GM18526 (cell line): ENCODE results near the gene AP1AR.

ENCODE experiments used
- POLR2A ChIP-seq: IDR thresholded peaks from 3 replicates; pipeline ENCODE4 v1.6.1; 2011; ENCODE audit not compliant: insufficient read length; ENCODE audit errors: extremely low read depth

Gene AP1AR

DNA sequence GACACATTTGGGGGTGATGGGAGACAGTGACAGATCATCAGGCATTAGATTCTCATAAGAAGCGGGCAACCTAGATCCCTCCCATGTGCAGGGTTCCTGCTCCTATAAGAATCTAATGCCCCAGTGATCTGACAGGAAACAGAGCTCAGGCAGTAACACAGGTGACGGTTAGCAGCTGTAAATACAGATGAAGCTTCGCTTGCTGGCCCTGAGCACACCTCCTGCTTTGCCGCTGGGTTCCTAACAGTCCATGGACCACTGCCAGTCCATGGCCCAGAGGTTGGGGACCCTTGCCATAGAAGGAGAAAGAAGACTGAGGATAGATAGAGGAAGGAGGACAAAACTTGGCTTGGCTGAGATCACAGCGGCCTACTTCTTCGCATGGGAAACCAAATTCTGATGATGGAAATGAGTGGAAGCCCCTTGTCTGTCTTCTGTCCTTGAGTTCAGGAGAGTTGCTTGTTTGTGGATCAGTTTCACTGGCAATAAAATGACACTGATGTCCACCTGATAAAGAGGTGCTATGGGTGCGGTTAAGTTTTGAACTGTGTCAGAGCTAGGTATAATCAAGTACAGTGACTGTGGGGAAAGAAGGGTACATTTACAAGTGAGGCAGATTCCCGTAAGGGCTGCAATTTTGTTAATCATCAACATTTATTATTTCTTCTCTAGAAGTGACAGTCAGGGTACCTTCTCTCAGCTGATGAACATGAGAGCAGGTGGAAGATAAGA, 55.8 kb downstream of the AP1AR start:
- TF ChIP-seq POLR2A = peak; percentile 51

- no peak for TF ChIP-seq POLR2A
Measured at GRCh38 chr4:112288455-112288854, 56.9 kb downstream of the AP1AR start.

DNA sequence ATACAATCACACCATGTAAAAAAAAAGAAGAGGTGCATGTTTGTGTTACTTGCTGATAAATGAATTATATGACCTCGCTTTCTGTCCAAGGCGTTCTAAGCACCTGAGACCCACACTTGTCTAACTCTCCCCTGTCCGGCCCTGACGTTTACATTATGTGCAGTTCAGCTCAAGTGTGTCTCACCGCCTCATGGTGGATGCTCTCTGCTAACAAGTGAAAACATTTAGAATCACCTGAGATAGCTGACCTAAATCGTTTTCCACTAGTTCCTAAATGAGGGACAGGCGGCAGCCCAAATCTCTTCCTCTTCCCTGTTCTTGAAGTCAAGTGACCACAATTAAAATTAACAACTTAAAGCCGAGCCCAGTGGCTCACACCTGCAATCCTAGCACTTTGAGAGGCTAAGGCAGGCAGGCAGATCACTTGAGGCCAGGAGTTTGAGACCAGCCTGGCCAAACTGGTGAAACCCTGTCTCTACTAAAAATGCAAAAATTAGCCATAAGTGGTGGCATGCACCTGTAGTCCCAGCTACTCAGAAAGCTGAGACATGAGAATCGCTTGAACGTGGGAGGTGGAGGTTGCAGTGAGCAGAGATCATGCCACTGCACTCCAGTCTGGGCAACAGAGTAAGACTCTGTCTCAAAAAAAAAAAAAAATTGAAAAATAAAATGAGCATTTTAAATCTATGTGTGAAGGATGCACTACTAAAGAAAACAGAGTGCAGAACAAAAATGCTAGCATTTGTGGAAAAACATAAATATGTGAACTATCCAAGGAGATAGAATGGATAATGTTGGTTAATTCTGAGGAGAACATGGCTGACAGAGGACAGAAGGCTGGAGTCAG, 58.0 kb downstream of the AP1AR start:
- no peak for TF ChIP-seq POLR2A

DNA sequence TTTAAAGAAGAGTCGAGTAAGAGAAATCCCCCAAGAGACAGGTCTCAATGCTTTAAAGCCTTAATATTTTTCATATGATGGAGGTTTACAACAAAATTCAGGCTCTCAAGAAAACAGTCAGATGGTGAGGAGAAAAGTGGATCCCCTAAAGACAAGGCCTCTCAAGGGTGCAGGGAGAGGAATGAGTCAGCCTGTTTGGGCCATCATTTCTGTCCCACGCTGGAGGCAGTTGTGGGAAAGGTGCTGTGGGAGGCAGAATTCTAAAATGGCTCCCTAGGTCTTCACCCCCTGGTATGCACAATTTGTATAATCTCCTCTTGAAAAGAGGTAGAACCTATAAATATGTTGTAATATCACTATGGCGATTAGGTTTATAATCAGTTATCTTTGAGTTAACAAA, 58.8 kb downstream of the AP1AR start:
- no peak for TF ChIP-seq POLR2A

- TF ChIP-seq POLR2A = no peak
Measured at GRCh38 chr4:112296949-112297880, 65.6 kb downstream of the AP1AR start, which contains the start of gene ALPK1. Gene ALPK1, plus strand, starts transcription at chr4:112297369.

DNA sequence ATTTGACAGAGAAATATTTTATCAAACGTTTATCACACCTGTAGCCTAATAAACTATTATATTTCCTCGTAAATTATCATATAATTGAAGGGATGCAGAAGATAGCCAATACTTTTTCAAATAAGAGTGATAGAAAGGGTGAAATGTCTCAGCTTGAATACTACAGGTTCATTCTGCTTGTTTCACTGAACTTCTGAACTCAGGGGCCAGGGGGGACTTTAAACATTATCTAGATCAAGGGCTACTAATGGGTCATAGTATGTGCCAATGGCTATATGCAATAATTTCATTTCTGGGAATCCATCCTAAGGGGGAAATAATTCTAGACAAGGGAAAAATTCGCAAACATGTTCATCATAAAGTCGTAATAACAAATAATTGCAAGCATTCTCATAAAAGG, 68.1 kb downstream of the AP1AR start:
- TF ChIP-seq POLR2A = no peak

GRCh38 chr4:112302320-112303274, 71.0 kb downstream of the AP1AR start:
- TF ChIP-seq POLR2A = no peak

DNA sequence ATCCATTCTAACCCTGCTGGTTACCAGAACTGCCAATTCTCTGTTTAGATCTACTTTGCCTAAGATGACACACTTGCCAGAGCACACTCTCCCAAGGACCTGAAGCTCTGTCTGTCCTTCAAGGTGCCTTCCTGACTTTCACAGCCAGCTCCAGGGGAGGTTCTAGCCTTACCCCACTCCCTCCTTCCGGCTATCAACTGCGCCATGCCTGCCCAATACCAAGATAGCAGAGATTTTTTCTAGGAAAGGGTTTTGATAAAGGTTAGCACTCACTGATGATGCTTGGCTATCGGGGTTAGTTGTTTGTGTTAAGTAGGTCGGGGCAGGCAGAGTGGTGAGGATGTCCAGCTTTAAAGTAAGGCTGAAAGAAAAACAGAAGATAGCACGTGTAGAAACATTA, 79.9 kb downstream of the AP1AR start:
- no peak for TF ChIP-seq POLR2A

GRCh38 chr4:112312610-112313239, 81.1 kb downstream of the AP1AR start:
- no peak for TF ChIP-seq POLR2A

DNA sequence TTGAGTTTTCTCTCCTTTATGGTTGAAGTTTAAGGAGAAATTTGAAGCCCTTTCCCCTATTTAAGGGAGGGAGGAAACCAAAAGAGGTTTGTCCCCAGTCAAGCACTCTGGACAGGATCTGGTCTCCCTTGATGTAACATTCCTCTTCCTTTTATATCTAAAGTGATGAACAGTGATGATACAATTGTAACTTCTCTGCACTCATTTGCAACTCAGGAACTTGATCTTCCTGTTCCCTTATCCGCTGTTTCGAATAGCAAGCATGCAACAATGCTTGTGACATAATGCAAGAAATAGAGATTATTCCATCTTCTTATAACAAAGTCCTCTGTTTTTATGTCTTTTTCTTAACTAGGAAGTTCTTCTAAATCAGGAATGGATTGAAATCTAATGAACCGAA, 83.9 kb downstream of the AP1AR start:
- no peak for TF ChIP-seq POLR2A

GRCh38 chr4:112316360-112316759, 84.8 kb downstream of the AP1AR start:
- TF ChIP-seq POLR2A = no peak

DNA sequence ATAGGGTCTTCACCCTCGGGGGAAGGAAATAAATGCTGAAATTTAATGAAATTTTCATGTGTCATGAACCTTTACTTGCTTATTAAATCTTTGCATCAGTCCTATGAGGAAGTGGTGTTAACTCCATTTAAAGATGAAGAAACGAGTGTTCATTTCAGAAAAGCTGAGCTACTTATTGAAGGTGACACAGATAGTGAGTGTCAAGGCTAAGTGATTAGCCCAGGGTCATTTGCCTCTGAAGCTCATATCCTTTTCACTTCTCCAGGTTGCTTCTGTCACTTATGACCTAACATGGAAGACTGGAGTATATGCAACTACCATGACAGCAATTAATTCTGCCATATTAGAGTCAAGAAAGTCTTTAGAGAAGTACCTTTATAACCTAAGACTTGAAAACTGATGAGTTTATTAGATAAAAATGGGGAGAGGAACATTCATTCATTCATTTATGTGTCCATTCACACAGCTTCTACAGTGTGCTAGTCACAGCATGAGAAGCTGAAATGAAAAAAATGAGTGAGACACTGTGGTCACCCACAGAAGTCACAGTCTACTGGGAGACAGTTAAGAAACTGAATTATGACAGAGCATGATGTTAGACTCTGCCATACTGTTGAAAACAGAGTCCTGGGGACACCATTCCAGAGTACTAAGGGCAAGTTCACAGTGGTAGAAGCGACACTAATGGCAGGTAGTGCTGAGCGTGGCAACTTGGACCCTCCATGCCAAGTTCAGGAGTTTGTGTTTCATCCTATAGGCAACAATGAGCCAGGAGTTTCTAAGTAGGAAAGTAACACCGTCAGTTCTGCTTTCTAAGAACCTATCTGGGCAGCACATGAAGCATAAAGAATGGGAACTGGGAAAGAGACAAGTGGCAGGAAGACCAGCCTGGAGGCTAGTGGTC, 86.9 kb downstream of the AP1AR start:
- TF ChIP-seq POLR2A = no peak
